UCSD-AML1 (cell line): ENCODE results near the gene MGAT3.

Experiments
- DNase-seq: peaks from one replicate; lab custom pipeline; 2025; ENCODE audit not compliant: unreplicated experiment; lab: John Stamatoyannopoulos, UW

Gene MGAT3

DNA sequence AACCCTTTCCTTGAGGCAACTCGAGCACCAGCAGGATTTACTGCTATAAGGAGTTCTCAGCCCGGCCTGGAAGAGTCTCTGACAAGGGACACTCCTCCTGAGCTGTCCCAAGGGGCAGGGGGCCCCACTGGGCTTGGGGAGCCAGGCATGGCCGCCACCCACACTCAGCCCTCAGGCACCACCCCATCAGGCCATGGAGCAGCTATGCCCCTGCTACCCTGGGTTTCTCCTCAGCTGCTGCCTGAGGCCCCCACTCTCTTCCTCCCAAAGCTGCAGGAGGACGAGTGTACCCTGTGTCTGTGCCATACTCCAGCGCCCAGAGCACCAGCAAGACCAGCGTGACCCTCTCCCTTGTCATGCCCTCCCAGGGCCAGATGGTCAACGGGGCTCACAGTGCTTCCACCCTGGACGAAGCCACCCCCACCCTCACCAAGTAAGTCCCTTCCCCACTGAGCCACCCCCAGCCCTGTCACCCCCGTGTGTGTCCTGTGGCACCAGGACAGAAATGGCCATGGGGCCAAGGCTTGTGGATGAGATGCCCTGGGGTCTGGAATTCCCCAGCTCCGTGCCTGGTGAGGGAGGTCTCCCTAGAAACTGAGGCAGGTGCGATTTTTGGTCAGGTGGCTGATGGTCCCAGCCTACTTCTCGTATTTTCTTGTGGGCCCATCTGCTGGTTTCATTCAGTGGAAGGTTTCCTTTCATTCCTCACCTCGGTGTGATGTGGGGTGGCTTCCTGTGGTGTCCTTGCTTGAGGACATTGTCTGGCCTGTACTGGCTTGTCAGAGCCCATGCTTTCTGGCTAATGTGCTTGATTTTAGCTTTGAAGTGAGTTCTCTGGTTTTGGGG lies 28.8 kb upstream of the MGAT3 start:
- DNase-seq = no peak

DNA sequence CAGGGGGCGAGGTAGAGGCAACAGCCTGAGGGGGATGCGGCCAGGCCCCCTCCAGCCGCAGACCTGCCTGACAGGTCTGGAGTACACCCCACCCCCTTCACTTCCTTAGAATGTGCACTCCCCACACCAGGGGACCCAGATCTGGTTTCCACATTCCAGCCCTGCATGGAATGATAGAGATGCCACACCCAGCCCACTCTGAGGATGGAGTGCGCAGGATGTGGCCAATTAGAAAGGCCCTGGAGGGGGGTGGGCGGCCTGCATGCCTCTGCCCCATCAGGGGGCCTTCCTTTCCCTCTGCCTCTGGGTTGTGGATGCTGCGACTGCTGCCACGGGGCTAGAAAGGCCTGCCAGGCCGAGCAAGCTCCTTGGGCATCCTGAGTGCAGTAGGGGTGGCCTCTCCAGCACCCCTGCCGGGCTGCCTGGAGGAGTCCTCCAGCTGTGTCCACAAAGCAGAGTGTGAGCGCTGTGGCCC lies 28.2 kb upstream of the MGAT3 start:
- no peak for DNase-seq

DNA sequence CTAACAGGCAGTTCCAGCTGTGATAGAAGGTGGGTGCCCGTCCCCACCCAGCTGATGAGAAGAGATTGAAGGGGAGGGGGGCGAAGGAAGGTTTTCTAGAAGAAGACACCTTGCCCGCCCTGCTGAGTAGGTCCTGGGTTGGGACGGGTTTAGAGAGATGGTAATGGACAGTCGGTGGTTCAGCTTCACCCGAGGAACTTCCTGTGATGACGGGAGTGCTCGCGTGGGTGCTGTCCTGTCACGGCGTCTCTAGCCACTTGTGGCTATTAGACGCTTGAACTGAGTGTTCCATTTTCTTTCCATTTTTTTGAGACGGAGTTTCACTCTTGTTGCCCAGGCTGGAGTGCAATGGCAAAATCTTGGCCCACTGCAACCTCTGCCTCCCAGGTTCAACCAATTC lies 27.6 kb upstream of the MGAT3 start:
- DNase-seq = no peak

GRCh38 chr22:39429916-39430575 lies 26.8 kb upstream of the MGAT3 start:
- no peak for DNase-seq

GRCh38 chr22:39430576-39431150 lies 26.1 kb upstream of the MGAT3 start:
- no peak for DNase-seq

DNA sequence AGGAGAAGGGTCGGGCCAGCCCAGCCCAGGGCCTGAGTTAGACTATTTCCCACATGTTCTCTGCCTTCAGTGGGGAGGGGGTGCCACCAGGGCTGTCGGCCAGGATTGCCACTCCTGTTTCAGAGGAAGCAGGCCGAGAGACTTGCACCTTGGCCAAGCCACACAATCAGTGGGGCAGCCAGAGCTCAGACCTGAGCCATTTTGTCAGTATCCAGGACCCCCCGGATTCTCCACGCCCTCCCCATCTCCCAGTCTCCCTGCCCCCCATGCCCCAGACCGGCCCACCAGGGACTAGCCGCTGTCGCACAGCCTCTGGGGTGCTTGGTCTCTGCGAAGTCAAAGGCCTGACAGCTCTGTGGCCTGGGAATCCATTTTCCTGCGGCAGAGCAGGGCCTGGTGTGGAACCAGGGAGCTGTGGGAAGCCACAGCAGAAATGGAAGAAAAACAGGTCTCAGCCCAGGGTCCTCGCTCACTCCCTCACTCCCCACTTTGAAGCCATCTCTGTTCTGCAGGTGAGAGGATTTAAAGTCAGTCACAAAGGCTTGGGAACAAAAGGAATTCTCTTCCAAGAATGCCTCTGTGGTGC lies 25.5 kb upstream of the MGAT3 start:
- no peak for DNase-seq

- DNase-seq = no peak
Observed at GRCh38 chr22:39431821-39432251, 25.0 kb upstream of the MGAT3 start.

GRCh38 chr22:39432361-39432811 lies 24.4 kb upstream of the MGAT3 start:
- no peak for DNase-seq

DNA sequence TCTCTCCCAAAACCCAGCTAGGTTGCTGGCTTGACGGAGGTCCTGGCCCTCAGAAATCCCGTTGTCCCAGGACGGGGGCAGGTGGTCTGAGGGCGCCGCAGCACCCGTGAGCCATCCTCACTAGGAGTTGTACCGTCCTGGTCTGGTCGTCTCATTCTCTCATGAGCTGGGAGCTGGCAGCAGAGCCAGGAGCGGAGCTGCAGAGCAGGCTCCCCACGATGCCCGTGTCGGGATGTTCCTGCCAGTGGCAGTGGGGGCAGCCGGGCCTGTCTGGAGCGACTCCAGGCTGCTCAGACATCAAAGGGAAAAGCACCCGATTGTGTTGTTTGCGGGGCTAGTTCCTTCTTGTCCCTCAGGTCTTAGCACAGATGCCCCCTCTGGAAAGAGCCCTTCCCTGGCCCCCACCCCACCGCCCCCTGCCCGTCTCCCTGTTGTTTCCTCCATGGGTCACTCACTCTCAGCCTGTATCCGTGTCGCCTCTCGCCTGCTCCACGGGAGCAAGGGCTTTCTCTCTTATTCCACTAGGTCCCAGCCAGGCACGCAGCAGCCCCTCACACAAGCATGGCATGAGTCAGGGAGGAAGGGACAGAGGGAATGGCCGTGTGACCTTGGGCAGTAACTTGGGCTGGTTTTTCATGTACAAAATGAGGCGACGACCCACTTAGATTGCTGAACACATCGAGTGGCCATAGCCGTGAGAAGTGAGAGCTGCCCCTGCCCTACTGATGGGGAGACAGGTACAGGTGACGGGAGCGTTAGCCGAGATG lies 23.2 kb upstream of the MGAT3 start:
- DNase-seq = no peak

GRCh38 chr22:39434243-39434653 lies 22.6 kb upstream of the MGAT3 start:
- no peak for DNase-seq

- DNase-seq = no peak
Observed at GRCh38 chr22:39434721-39435120, 22.1 kb upstream of the MGAT3 start.

DNA sequence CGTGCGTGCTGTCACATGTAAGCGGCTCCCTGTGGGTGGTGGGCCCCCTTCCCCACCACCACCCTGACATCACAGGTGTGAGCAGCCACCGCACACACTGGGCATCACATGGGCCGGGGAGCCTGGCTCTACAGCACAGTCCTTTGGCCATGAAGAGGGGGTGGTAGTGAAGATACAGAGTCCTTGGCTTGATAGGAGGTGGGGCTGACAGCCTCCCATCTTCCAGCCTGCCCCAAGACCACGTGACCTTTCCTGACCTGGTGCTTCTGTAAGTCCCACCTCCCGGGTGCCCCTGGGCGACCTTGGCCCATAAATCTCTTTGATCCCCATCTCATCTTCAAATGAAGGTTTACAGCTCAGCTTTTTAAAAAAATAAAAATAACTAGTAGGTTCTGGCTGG lies 21.2 kb upstream of the MGAT3 start:
- no peak for DNase-seq

GRCh38 chr22:39437791-39438704 lies 18.8 kb upstream of the MGAT3 start:
- no peak for DNase-seq

DNA sequence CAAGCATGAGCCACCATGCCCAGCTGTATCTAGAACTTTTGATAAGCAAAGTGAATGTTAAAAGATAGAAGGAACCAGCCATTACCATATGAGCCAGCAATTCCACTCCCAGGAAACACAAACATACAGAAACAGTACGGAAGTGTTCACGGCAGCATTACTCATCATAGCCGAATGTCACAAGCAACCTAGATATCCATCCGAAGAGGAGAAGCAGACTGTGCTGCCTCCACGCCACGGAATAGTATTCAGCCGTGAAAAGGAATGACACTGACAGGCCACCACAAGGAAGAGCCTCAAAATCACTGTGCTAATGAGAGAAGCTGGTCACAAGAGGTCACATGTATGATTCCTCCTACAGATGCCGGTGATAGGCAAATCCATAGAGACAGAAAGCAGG lies 17.6 kb upstream of the MGAT3 start:
- DNase-seq = no peak

DNA sequence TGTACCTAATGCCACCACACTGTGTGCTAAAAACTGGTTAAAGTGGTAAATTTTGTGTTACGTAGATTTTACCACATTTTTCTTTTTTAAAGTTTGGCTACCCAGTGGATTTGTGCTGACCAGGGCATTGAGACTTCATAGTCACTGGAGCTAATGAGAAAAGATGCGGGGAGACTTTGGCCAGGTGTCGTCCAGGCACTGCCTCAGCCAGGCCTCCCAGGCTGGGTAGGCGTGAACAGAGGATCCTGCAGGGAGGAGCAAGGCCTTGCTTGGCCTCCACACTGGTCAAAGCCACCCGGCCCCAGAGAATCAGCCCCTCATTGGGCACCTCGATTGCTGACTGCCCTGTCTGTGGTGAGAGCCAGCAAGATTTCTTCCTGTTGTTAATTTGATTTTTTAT lies 13.4 kb upstream of the MGAT3 start:
- DNase-seq = no peak

DNA sequence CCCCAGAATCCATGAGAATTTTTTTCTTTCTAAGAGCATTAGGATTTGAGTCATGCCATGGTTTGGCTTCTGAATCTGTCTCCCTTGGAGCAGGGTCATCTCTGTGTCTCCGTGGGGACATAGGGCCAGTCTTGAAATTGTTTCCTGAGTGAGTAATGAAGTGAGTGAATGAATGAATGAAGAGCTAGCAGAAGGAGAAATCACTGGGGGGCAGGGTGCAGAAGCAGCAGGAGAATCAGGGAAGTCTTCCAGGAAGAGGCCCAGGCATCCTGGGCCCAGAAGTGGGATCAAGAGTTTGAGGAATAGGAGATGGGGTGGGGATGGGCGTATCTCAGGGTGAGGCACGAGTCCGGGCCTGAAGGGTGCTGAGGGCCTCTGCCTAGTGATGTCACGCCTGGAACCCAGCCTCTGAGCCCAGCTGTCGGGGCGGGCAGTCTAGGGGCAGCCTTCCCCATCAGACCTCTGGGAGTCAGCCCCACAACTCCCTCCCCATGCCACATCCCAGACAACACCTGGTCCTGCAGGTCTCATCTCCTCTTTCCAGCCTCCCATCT lies 12.5 kb upstream of the MGAT3 start:
- DNase-seq = no peak

GRCh38 chr22:39444937-39445465 lies 11.8 kb upstream of the MGAT3 start:
- no peak for DNase-seq

- DNase-seq = no peak
Observed at GRCh38 chr22:39445678-39446077, 11.1 kb upstream of the MGAT3 start.

DNA sequence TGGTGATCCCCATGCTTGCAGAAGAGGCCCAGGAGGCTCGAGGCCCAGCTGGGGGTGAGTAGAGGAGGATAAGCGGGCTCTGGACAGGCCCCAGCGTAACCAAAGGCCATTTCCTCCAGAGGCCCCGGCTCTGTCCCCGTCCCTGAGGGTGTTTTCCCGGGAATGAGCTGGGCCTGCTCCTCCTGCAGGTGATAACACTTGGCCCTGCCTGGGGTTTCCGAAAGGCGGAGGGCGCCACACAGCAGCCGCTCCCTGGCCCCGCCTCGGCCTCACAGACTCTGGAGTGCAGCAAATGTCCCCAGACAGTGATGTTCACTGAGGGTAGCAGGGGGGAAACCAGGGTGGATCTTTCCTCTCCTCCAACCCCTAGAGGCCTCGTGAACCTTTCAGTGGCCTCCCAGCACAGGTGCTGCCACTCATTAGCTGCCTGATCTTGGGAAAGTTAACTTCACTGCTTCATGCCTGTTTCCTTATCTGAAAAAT lies 10.5 kb upstream of the MGAT3 start:
- no peak for DNase-seq
